A172 (cell line): Measurements from ENCODE around the gene RANBP9. TPM values are rescaled to one million over a fixed set of nuclear protein-coding genes. Genes with fewer than 3 reads are reported as not detected.

Experiments used
- DNase-seq: peaks from one replicate; pipeline ENCODE4 v3.0.0-alpha.2; 2015; ENCODE audit warnings: low spot score
- total RNA-seq: library from RNA; depleted of rRNA; stranded (reverse); fragments of >200 nt; shearing (Covaris generic); gene quantifications from 2 replicates; pipeline ENCODE4 v1.2.3, GENCODE V29; 2014

The RANBP9 gene
- total RNA-seq, 1 experiment from 2014 or later, result 21.8 TPM

GRCh38 chr6:13653296-13653695 is 58.3 kb downstream of the RANBP9 start:
- no peak for DNase-seq

DNA sequence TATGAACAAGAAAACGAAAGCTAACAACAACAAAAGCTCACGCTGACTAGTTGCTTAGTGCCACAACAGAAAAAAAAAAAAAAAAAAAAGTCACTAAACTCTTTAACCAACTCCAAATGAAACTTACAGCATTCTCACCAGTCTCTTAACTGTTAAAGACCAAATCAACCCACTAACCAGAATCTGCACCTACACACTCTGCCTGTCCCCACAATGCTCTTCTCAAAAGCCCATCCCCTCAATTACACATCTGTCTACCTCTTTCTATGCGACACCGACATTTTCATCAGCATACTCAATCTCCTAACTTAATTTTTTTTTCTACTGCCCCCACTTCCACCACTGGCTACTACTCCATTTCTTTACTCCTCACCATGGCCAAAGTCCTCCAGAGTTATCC is 62.2 kb downstream of the RANBP9 start:
- DNase-seq, result no peak

- DNase-seq, result no peak
These were observed 62.8 kb downstream of the RANBP9 start for GRCh38 chr6:13648850-13649249.

GRCh38 chr6:13643125-13643524 is 68.5 kb downstream of the RANBP9 start:
- no peak for DNase-seq

DNA sequence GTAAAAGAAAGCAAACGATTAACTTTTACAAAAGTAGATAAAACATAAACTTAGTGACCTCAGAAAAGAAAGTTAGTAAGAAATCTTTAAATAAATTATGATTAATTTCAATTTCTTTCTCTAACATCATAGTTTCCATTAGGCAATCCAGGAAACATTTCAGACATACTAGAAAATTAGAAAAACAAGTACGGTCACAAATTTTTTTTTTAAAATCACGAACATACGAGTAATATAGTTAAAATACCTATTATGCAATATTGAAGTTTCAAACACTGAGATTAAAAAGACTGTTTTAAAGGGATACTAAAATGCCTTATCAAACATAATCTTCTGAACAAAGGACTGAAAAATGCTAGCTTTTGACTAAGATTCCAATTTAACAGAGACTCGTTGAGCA is 70.3 kb downstream of the RANBP9 start:
- DNase-seq, result no peak

GRCh38 chr6:13638626-13639025 is 73.0 kb downstream of the RANBP9 start:
- no peak for DNase-seq

- DNase-seq, result no peak
These were observed 73.6 kb downstream of the RANBP9 start for GRCh38 chr6:13638014-13638413.

DNA sequence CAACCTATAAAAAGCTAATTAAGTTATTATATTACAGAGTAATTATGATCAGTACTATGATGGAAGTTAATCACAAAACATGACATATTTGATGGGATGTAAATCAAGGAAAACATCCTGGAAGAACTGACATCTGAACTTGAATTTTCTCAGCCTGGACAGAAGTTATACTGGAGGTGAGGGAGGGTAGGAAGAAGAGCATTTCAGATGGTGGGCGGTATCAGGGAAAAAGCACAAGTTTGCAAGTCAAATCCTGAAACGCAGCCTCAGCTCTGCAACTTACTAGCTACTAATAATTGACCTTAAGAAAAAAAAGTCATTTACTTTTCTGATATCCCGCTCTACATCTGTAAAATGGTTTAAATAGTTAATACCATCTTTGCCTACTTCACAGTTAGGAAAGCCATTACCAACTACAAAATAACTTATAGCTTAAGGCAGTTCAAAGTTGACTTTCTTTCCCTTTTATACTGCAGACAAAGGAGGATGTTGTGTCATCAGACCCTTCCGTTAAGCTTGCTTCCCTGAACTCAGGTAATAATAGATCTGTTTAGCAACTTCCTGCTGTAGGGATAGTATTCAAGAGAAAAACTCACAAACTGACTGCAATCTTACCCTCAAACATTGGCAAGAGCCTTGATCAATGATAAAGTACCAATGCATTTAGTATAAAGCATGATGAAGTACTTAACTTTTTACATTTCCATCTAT is 75.5 kb downstream of the RANBP9 start:
- DNase-seq, result no peak

GRCh38 chr6:13633343-13633742 is 78.3 kb downstream of the RANBP9 start:
- no peak for DNase-seq

GRCh38 chr6:13630499-13630898 is 81.1 kb downstream of the RANBP9 start:
- DNase-seq, result no peak

DNA sequence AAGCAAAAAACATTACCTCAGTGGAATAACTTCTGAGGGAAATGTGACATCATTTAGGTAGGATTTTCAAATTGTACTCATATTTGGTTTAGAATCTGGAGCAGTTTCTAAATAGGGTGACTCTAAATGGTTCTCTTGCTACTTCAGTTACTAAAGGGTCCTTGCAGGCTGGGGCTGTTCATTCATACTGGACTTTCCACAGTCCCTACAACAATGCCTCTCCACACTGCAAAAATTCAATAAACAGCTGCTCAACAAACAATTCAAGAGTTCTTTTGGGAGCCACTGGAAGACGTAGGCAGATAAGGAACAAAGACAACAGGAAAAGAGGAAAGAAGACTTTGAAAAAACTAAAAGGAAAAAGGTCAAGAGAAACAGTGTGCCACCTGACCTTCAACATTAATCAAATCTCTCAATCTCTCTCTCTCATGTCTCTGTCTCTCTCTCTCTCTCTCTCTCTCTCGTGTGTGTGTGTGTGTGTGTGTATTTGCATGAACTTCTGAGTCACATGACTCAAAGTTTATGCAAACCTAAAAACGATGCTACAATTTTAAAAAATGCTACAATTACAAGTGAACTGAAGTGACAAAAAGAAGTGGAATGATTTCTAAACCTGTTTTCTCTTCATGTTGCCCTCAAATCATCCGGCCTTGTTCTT is 82.0 kb downstream of the RANBP9 start:
- no peak for DNase-seq

- DNase-seq, result peak; percentile 48
These were observed 86.8 kb downstream of the RANBP9 start for GRCh38 chr6:13624871-13625288.

DNA sequence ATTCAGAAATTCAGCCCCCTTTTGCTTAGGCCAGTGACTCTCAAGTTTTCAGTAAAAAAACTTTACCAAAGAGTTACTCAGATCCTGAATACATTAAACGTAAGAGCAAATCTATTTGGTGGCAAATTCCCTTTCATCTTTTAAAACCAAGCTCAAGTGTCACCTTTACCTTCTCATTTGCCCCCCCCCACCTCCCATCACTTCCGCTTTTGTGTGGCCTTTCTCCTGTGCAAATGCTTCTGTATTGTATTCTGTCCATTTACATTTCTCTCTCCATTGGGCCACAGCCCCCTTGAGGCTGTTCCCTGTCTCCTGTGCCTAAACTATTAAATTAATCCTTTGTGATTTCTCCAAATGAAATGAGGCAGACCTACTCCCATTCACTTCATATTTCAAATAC is 94.6 kb downstream of the RANBP9 start:
- no peak for DNase-seq

GRCh38 chr6:13615792-13616120 is 95.9 kb downstream of the RANBP9 start:
- peak; percentile 28 for DNase-seq

GRCh38 chr6:13614926-13615791 is 96.5 kb downstream of the RANBP9 start, which contains the start of gene NOL7:
Gene NOL7 (plus strand): TSS chr6:13615335. CDS start chr6:13615359, 24 bp downstream.
- DNase-seq, result peak; percentile 94

GRCh38 chr6:13614126-13614925 is 97.3 kb downstream of the RANBP9 start:
- peak; percentile 26 for DNase-seq

DNA sequence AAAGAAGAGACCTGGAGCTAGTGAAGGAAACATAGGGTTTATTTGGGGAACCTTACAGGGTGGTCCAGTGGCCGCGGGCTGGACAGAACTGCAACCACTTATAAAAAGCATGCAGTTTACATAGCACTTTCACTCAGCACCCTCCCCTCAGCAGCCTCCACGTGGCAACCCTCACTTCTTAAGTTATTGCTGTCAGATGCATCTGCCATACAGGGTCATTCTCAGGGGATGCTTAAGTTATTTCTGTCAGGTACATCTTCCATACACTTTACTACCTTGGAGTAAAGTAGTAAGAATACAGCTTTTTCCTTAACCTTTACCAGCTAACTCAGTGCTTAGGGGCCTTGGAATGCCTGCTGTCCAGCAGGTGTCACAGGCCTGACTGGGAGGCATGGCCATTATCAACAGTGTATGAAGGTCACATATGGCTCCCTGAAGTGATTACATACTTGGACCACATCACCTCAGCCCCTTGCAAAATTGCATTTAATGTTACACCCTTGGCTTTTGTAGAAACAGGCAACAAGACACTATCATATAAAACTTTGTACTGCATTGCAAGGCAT is 98.5 kb downstream of the RANBP9 start:
- no peak for DNase-seq

DNA sequence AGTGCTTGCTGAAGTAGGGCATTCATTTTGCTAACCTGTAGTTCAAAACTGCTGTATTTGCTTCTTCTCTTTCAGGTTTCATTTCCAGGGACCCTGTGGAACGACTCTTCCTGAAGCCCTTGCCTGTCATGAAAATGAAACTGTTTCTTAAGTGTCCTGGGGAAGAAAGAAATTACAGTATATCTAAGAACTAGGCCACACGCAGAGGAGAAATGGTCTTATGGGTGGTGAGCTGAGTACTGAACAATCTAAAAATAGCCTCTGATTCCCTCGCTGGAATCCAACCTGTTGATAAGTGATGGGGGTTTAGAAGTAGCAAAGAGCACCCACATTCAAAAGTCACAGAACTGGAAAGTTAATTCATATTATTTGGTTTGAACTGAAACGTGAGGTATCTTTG is 99.9 kb downstream of the RANBP9 start:
- no peak for DNase-seq

- DNase-seq, result no peak
These were observed 106.0 kb downstream of the RANBP9 start for GRCh38 chr6:13605634-13606033.

- no peak for DNase-seq
These were observed 106.9 kb downstream of the RANBP9 start for GRCh38 chr6:13604546-13605416.
